DLD1 (cell line): ENCODE measurements around the gene ANKRD11.
"Not testable (repeated sequence)": the region's sequence is repeated elsewhere in the genome, so short reads cannot be mapped to it uniquely, and the experiment has no call there.

Experiments
- in situ Hi-C: cut with HindIII; loops from 2 replicates; pipeline ENCODE4 v1.10.0; 2017; ENCODE audit warnings: low sequenced_read_pairs

The ANKRD11 gene

DNA sequence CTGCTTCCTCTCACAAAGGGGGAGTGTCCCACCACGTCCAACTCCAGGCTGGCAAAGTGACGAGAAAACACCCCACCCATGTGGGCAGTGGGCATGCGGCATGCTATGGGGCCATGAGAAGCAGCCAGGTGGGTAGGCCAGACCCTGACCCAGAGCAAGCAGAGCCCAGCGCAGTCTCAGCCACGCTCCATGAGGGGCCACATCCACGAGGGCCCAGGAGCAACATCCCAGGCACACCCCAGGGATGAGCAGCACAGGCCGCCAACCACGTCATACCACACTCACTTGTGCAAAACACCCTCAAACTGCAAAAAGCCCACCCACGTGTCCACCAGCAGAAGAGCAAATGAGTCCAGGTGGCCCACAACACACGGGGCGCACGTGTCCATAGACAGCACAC, 155.9 kb downstream of the ANKRD11 start:
- in situ Hi-C loops, result no loop called here

DNA sequence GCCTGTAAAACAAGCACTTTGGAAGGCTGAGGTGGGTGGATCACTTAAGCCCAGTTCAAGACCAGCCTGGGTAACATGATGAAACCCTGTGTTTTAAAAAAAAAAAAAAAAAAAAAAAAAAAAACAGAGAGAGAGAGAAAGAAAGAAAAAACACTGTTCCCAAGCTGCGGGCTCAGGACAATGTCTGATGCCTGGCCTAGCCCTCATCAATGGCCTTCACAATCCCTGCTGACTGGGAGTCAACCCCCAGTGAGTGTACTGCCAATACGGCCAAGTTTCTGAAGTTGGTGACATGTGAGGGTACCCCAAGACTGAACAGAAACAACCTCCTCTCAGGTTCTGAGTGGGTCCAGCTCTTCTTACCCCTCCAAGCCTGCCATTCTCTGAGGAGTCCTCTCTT, 156.3 kb downstream of the ANKRD11 start:
- in situ Hi-C loops, result no loop called here

- in situ Hi-C loops, result not testable (repeated sequence)
Observed at GRCh38 chr16:89333401-89334001, 156.9 kb downstream of the ANKRD11 start.

GRCh38 chr16:89332902-89333245, 157.5 kb downstream of the ANKRD11 start:
- in situ Hi-C loops, result no loop called here

- in situ Hi-C loops, result no loop called here
Observed at GRCh38 chr16:89332243-89332901, 158.0 kb downstream of the ANKRD11 start.

DNA sequence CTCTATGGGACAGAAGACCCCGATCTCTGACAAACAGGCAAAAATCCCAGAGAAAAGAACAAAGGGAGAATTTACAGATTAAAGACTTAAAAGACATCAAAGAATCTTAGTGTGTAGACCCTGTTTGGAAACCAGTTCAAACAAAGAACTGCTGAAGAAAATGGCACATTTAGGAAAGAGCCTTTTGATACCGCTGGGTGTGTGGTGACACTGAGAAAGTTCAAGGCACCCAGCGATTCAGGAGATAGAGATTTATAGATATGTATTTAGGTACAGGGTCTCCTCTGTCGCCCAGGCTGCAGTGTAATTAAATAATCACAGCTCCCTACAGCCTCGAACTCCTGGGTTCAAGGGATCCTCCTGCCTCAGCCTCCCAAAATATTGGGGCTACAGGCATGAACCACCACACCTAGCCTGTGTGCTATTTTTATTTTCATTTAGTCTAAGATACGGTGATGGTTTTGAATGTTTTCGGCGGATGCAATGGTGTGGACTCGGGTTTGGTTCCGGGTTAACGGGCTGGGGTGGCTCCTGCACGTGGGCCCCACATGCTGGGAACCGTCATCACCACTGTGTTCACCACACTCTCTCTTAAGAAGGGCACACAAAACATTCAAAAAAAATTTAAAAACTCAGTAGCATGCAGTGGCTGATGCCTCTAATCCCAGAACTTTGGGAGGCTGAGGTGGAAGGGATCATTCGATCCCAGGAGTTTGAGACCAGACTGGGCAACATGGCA, 158.8 kb downstream of the ANKRD11 start:
- in situ Hi-C loops, result no loop called here

DNA sequence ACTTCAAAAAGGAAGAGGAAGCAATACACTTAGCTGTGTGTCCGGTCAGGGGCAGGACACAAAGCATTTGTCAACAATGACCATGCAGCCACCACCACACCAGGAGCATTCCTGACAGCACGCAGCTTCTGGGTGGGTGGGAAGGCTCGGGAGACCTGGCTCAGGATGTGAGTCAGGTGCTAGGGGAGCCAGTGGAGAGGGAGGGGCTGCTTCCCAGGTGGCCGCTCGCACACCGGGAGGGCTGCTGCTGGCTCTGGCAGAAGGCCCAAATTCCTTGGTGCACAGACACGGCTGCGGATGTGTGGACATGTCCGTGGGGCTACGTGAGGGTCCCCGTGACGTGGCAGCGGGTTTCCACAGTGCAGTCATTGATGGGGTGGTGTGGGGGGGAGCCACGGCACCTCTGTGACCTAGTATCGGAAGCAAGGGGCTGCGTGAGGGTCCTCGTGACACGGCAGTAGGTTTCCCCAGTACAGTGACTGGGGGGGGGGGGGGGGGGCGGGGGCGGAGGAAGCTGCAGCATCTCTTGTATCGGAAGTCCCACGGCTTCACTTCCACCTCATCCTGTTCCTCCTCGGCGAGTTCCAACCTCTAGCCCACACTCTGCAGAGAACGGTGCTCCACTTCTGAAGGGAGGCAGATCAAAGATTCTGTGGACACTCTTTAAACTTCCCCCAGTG, 160.0 kb downstream of the ANKRD11 start:
- in situ Hi-C loops, result no loop called here

DNA sequence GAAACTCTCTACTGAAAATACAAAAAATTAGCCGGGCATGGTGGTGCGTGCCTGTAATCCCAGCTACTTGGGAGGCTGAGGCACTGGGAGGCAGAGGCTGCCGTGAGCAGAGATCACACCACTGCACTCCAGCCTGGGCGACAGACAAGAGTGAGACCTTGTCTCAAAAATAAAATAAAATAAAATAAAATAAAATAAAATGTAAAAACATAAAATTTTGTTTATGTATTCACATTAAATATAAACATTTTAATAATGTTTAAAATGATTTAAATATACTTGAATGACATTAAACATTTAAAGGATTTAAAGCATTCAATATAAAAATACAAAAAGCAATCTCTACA, 160.6 kb downstream of the ANKRD11 start:
- in situ Hi-C loops, result not testable (repeated sequence)

DNA sequence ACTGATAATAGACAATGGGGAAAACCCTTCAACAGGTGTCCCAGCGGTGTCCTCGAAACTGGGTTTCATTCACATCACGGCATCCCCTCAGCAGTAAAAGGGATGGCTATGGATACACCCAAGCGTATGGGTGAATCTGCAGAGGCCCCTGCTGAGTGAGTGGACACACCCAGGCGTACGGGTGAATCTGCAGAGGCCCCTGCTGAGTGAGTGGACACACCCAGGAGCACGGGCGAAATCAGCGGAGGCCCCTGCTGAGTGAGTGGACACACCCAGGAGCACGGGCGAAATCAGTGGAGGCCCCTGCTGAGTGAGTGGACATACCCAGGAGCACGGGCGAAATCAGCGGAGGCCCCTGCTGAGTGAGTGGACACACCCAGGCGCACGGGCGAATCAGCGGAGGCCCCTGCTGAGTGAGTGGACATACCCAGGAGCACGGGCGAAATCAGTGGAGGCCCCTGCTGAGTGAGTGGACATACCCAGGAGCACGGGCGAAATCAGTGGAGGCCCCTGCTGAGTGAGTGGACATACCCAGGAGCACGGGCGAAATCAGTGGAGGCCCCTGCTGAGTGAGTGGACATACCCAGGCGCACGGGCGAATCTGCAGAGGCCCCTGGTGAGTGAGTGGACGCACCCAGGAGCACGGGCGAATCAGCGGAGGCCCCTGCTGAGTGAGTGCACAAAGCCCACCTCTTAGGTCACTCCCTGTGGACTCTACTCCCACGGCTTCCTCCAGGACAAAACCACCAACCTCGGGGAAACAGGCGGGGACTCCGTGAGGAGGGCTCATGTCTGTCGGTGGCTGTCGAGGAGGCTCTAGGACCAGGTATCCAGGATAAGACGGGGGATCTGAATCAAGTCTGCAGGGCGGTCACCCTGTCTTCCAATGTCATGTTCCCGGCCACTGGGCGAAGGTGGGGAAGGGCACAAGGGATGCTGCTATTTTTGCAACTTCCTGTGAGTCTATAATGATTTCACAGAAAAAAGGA, 161.7 kb downstream of the ANKRD11 start:
- in situ Hi-C loops, result not testable (repeated sequence)

GRCh38 chr16:89326721-89327120, 163.6 kb downstream of the ANKRD11 start:
- in situ Hi-C loops, result no loop called here

DNA sequence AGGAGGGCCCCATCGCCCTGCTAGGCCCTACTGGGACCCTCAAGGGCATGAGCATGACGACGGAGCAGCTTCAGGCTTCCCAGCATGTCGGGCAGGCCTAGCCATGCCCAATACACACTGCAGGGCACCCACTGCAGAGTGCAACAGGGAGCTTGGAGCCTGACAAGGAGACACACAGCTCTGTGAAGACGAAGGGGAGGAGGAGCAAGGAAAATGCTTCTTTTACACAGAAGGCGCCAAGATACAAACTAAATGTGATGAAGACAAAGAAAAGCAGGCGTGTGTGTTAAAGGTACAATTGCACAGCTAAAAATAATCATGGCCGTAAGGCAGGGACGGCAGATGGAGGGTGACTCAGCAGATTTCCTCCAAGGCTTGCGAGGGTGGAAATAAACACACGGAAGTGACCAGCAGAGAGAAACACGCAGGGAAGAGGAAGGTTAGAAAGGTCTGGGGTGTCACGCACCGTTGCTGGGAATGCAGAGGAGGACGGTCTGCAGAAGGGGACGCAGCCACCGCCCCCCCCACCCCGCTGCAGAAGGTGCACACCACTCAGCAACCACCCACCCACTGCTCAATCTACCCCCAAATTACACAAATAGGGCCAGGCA, 164.4 kb downstream of the ANKRD11 start:
- in situ Hi-C loops, result no loop called here

GRCh38 chr16:89324056-89325010, 166.0 kb downstream of the ANKRD11 start:
- in situ Hi-C loops, result no loop called here

DNA sequence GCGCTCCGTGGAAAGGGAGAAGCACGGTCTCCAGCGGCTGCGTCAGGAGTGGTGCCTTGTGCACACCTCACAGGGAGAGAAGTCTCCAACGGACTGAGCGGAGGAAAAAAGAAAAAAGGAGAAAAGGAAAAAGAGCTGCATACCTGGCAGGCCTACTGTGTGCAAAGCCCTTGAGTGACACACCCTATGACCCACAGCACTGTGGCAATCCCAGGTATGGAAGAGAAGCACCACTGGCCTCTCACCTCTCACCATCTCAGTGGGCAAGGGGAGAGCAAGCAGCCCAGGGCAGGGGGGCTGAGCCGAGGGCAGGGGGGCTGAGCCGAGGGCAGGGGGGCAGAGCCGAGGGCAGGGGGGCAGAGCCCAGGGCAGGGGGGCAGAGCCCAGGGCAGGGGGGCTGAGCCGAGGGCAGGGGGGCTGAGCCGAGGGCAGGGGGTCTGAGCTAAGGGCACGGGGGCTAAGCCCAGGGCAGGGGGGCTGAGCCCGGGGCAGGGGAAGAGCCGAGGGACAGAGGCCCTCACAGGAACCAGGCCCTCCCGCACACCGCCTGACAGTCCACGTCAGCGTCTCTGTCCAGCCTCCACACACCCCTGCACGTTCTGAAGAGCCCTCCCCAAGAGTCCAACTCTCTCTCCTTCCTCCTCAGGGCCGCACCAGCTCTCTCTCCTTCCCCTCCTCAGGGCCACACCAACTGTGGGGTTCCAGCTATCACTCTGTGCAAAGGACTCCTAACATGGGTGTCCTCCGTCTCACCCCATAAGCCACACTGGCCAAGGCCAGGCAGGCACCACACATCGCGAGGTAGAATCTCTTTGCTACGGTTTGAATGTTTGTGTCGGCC, 167.0 kb downstream of the ANKRD11 start:
- in situ Hi-C loops, result no loop called here

GRCh38 chr16:89322321-89323119, 167.8 kb downstream of the ANKRD11 start:
- in situ Hi-C loops, result no loop called here

DNA sequence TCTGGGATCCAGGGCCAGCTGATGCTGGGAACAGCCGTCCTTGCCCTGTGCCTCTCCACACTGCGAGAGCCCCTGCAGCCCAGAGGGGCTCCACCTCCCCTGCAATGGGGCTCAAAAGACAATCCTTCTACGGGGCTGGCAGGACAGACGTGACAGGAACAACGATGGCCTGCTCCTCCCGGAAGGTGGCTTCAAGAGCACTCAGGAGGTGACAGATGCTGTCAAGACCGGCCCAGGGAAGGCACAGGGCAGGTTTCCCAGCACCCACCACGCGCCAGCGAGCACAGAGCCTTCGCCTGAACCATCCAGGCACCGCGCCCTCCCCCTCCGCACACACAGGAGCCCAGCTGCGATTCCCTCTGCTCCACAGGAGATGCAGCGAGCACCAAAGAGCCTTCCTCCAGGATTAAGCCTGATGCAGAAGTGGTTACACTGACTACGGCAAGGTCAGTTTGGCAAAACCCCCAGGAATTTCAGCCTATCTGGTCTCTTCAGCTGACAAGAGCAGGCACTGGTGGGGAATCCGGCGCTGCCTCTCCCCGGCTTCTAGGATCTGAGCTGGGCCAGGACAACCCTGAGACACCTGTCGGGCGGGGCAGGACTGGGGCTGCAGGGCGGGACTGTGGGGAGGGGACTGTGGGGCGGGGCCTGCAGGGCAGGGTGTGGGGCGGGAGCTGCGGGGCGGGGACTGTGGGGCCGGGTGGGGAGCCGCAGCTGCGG, 169.4 kb downstream of the ANKRD11 start:
- in situ Hi-C loops, result no loop called here

GRCh38 chr16:89319886-89320781, 170.2 kb downstream of the ANKRD11 start:
- in situ Hi-C loops, result no loop called here
